Stomach smooth muscle (tissue), 2 donors: ENCODE data around the gene CHPF.

ENCODE experiments used
- H3K27ac ChIP-seq: one replicate; pipeline ENCODE4 v1.7.0; 2013; ENCODE audit warnings: mild to moderate bottlenecking, low read length, inconsistent platforms
- H3K27me3 ChIP-seq, 2 donors: one replicate each; pipeline ENCODE4 v1.7.0; 2013; ENCODE audit warnings: low read length in 2 of 2; ENCODE audit not compliant: insufficient read depth in 2 of 2, control insufficient read depth in 1 of 2
- H3K36me3 ChIP-seq, 2 donors: one replicate each; pipeline ENCODE4 v1.7.0; 2013; ENCODE audit warnings: low read length in 2 of 2; ENCODE audit not compliant: control insufficient read depth in 2 of 2, insufficient read depth in 2 of 2
- H3K4me1 ChIP-seq: one replicate; pipeline ENCODE4 v1.7.0; 2013; ENCODE audit warnings: low read length; ENCODE audit not compliant: control insufficient read depth, insufficient read depth
- H3K4me3 ChIP-seq, 2 donors: one replicate each; pipeline ENCODE4 v1.7.0; 2013; ENCODE audit warnings: low read length in 2 of 2
- H3K9ac ChIP-seq, 2 donors: one replicate each; pipeline ENCODE4 v1.7.0; 2013; ENCODE audit warnings: low read length in 2 of 2, mild to moderate bottlenecking in 1 of 2
- H3K9me3 ChIP-seq, 2 donors: one replicate each; pipeline ENCODE4 v1.7.0; 2013; ENCODE audit warnings: low read length in 2 of 2; ENCODE audit not compliant: control insufficient read depth in 2 of 2
- donor health status: healthy.
- donor health status: Pancreatic carcinoma.

Gene CHPF

GRCh38 chr2:219573166-219573565 lies 29.6 kb upstream of the CHPF start:
- no peak overlapping the region for H3K9ac ChIP-seq
- H3K4me1 ChIP-seq: peaks cover 16% of the 10 kb centered on the region
- peaks cover 19 to 22% of the 10 kb centered on the region in 2 donors for H3K27me3 ChIP-seq
- H3K27ac ChIP-seq: no peak overlapping the region
- H3K4me3 ChIP-seq: no peak overlapping the region
- no peaks in the 10 kb centered on the region for H3K36me3 ChIP-seq
- no peaks in the 10 kb centered on the region for H3K9me3 ChIP-seq

- peak within 1 kb of the TSS; percentile 60 to 64 for H3K9ac ChIP-seq
- H3K4me3 ChIP-seq: peak within 1 kb of the TSS; percentile 40 to 78
- peaks cover 16% of the 10 kb centered on the region for H3K4me1 ChIP-seq
- peak within 1 kb of the TSS; percentile 66 for H3K27ac ChIP-seq
- no peaks in the 10 kb centered on the region for H3K9me3 ChIP-seq
- H3K36me3 ChIP-seq: peaks cover 0 to 1% of the 10 kb centered on the region in 2 donors
- H3K27me3 ChIP-seq: peaks cover 14 to 18% of the 10 kb centered on the region in 2 donors
Measured at GRCh38 chr2:219572237-219573001, 28.8 kb upstream of the CHPF start, which contains the start of gene INHA. Gene INHA (plus strand): TSS chr2:219572310. CDS start chr2:219572375, 65 bp downstream.

GRCh38 chr2:219571311-219572236 lies 28.0 kb upstream of the CHPF start, which contains the start of gene OBSL1:
Gene OBSL1 (minus strand): TSS chr2:219571539. CDS start chr2:219571232, 307 bp downstream.
- H3K4me1 ChIP-seq: peaks cover 16% of the 10 kb centered on the region
- H3K27me3 ChIP-seq: peaks cover 10% of the 10 kb centered on the region in 2 donors
- H3K4me3 ChIP-seq: peak within 1 kb of the TSS; percentile 62 to 78
- no peaks in the 10 kb centered on the region for H3K9me3 ChIP-seq
- H3K27ac ChIP-seq: peak within 1 kb of the TSS; percentile 66
- peak within 1 kb of the TSS; percentile 64 to 69 for H3K9ac ChIP-seq
- peaks cover 0 to 7% of the 10 kb centered on the region in 2 donors for H3K36me3 ChIP-seq

GRCh38 chr2:219570924-219571310 lies 27.3 kb upstream of the CHPF start:
- Histone ChIP-seq H3K9ac (peak overlapping the region; percentile 62 to 69), H3K4me1 (peaks cover 16% of the 10 kb centered on the region), H3K4me3 (peak overlapping the region; percentile 62 to 78), H3K27me3 (peaks cover 5 to 9% of the 10 kb centered on the region in 2 donors), H3K9me3 (no peaks in the 10 kb centered on the region), H3K27ac (peak overlapping the region; percentile 49), H3K36me3 (peaks cover 0 to 11% of the 10 kb centered on the region in 2 donors)

- Histone ChIP-seq H3K27ac (peak overlapping the region; percentile 49), H3K4me1 (peaks cover 16% of the 10 kb centered on the region), H3K27me3 (peaks cover 3 to 5% of the 10 kb centered on the region in 2 donors), H3K9me3 (no peaks in the 10 kb centered on the region), H3K4me3 (peak overlapping the region; percentile 62 to 78), H3K9ac (peak overlapping the region; percentile 62 to 69), H3K36me3 (peaks cover 0 to 14% of the 10 kb centered on the region in 2 donors)
Measured at GRCh38 chr2:219570194-219570923, 26.8 kb upstream of the CHPF start.

GRCh38 chr2:219569635-219570034 lies 26.0 kb upstream of the CHPF start:
- Histone ChIP-seq H3K4me3 (no peak overlapping the region), H3K27me3 (no peaks in the 10 kb centered on the region), H3K4me1 (peaks cover 16% of the 10 kb centered on the region), H3K9me3 (no peaks in the 10 kb centered on the region), H3K27ac (no peak overlapping the region), H3K36me3 (peaks cover 5 to 17% of the 10 kb centered on the region in 2 donors), H3K9ac (no peak overlapping the region)

- Histone ChIP-seq H3K4me3 (no peak overlapping the region), H3K9me3 (no peaks in the 10 kb centered on the region), H3K27ac (no peak overlapping the region), H3K27me3 (no peaks in the 10 kb centered on the region), H3K9ac (no peak overlapping the region), H3K36me3 (peaks cover 10 to 21% of the 10 kb centered on the region in 2 donors), H3K4me1 (peaks cover 16% of the 10 kb centered on the region)
Measured at GRCh38 chr2:219569041-219569440, 25.4 kb upstream of the CHPF start.

GRCh38 chr2:219567791-219568361 lies 24.3 kb upstream of the CHPF start:
- H3K36me3 ChIP-seq: peaks cover 17 to 26% of the 10 kb centered on the region in 2 donors
- H3K4me1 ChIP-seq: peaks cover 16% of the 10 kb centered on the region
- no peak overlapping the region for H3K4me3 ChIP-seq
- no peak overlapping the region for H3K9ac ChIP-seq
- no peak overlapping the region for H3K27ac ChIP-seq
- H3K9me3 ChIP-seq: no peaks in the 10 kb centered on the region
- no peaks in the 10 kb centered on the region for H3K27me3 ChIP-seq

GRCh38 chr2:219567131-219567530 lies 23.5 kb upstream of the CHPF start:
- Histone ChIP-seq H3K36me3 (peaks cover 21 to 30% of the 10 kb centered on the region in 2 donors), H3K4me1 (peaks cover 16% of the 10 kb centered on the region), H3K27me3 (no peaks in the 10 kb centered on the region), H3K27ac (no peak overlapping the region), H3K9me3 (no peaks in the 10 kb centered on the region), H3K4me3 (no peak overlapping the region), H3K9ac (no peak overlapping the region)

- peaks cover 14% of the 10 kb centered on the region for H3K4me1 ChIP-seq
- H3K36me3 ChIP-seq: peaks cover 21 to 33% of the 10 kb centered on the region in 2 donors
- H3K27me3 ChIP-seq: no peaks in the 10 kb centered on the region
- H3K9ac ChIP-seq: no peak overlapping the region
- no peak overlapping the region for H3K4me3 ChIP-seq
- H3K9me3 ChIP-seq: no peaks in the 10 kb centered on the region
- no peak overlapping the region for H3K27ac ChIP-seq
Measured at GRCh38 chr2:219566640-219567039, 23.0 kb upstream of the CHPF start.
